Esophagus muscularis mucosa (tissue), 4 donors: ENCODE measurements around the gene MGME1. TPM values are rescaled to one million over a fixed set of nuclear protein-coding genes. Genes with fewer than 3 reads are reported as not detected.
A peak's percentile ranks its signal among the peaks of the same experiment; 100 is the strongest.

Source experiments
- DNase-seq: peaks from one replicate; pipeline ENCODE4 v3.0.0-alpha.2; 2017; ENCODE audit errors: extremely low spot score
- H3K27ac ChIP-seq, 4 donors: fragments of 200-600 bp; sonication (generic); replicated peaks in 1 of 4; 1 replicate in 3 of 4; 2 replicates in 1 of 4; pipeline ENCODE4 v1.5.1; 2016 to 2019; ENCODE audit warnings: mild to moderate bottlenecking in 1 of 4
- H3K27me3 ChIP-seq, 4 donors: fragments of 200-600 bp; sonication (generic); one replicate each; pipeline versions ENCODE4 v1.5.1 to v1.6.0; 2016 to 2019
- H3K36me3 ChIP-seq, 4 donors: fragments of 200-600 bp; sonication (generic); one replicate each; pipeline ENCODE4 v1.5.1; 2016 to 2019
- H3K4me1 ChIP-seq, 4 donors: fragments of 200-600 bp; sonication (generic); one replicate each; pipeline ENCODE4 v1.5.1; 2016 to 2019
- H3K4me3 ChIP-seq, 4 donors: fragments of 200-600 bp; sonication (generic); 1 replicate in 2 of 4; 2 replicates in 2 of 4; pipeline ENCODE4 v1.5.1; 2016 to 2019; ENCODE audit warnings: mild to moderate bottlenecking in 4 of 4, moderate library complexity in 1 of 4
- H3K9me3 ChIP-seq, 4 donors: fragments of 200-600 bp; sonication (generic); 1 replicate in 3 of 4; 2 replicates in 1 of 4; pipeline ENCODE4 v1.5.1; 2016 to 2019
- EP300 ChIP-seq: sonication (generic); formaldehyde crosslinking; IDR thresholded peaks from one replicate; pipeline ENCODE4 v1.6.1; 2017; ENCODE audit warnings: antibody characterized with exemption
- POLR2A ChIP-seq: fragments of 450-650 bp; IDR thresholded peaks from one replicate; pipeline ENCODE4 v1.6.1; 2017; ENCODE audit warnings: antibody characterized with exemption, moderate library complexity, mild to moderate bottlenecking, low read depth
- POLR2AphosphoS5 ChIP-seq, 2 donors: sonication (generic); formaldehyde crosslinking; IDR thresholded peaks; one replicate each; pipeline ENCODE4 v1.6.1; 2017; ENCODE audit warnings: antibody characterized with exemption in 2 of 2
- WGBS: methylation state at CpG from one replicate; pipeline ENCODE4 v1.1.5; 2018; 5-methylcytosine and 5-hydroxymethylcytosine counted together
- intact Hi-C: fragments of 100-400 bp; cut with DNase I; formaldehyde crosslinking; loops from one replicate; pipeline ENCODE4 v1.15.1; 2023
- total RNA-seq, 4 donors: library from RNA; depleted of rRNA; stranded (reverse); fragments of >200 nt; gene quantifications; one replicate each; pipeline versions ENCODE4 v1.1.0 to v1.2.1, GENCODE V29; 2016
- TF ChIP-seq, protein P1 (sequence below), 3 experiments: fragments of 200-600 bp in 2 of 3; fragments of 450-650 bp in 1 of 3; sonication (generic) in 2 of 3; IDR thresholded peaks; one replicate each; pipeline ENCODE4 v1.5.1; 2017 to 2019; ENCODE audit warnings: antibody characterized with exemption in 3 of 3, mild to moderate bottlenecking in 2 of 3, moderate library complexity in 1 of 3

Gene MGME1
- total RNA-seq, 4 donors from 2014 or later = 5.2 to 6.5 (median 6.0) TPM

DNA sequence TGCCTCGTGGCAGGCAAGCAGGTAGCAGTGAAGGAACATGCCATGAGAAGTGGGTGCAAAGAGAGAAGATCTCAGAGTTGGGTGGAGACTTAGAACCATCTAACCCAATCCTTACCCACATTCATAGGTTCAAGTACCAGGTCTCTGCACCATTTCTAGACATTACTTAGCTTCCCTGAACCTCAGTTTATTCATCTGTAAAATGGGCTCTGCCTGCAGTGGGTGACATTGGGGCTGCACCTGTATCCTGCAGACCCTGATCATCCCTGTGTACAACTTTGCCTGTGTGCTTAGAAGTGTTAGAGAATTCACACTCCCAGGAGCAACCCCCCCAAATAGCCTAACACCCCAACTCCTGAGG is 42.9 kb upstream of the MGME1 start:
- Histone ChIP-seq H3K4me1 (peaks cover 5 to 7% (median 6%) of the 10 kb centered on the region in 4 donors), H3K4me3 (no peak overlapping the region), H3K27ac (no peak overlapping the region), H3K36me3 (no peaks in the 10 kb centered on the region), H3K27me3 (no peaks in the 10 kb centered on the region), H3K9me3 (no peaks in the 10 kb centered on the region)
- no peak for DNase-seq
- intact Hi-C loops = no loop called here
- WGBS = no CpG with 5 or more reads among the region's 1 CpG
- TF ChIP-seq, protein P1, sequence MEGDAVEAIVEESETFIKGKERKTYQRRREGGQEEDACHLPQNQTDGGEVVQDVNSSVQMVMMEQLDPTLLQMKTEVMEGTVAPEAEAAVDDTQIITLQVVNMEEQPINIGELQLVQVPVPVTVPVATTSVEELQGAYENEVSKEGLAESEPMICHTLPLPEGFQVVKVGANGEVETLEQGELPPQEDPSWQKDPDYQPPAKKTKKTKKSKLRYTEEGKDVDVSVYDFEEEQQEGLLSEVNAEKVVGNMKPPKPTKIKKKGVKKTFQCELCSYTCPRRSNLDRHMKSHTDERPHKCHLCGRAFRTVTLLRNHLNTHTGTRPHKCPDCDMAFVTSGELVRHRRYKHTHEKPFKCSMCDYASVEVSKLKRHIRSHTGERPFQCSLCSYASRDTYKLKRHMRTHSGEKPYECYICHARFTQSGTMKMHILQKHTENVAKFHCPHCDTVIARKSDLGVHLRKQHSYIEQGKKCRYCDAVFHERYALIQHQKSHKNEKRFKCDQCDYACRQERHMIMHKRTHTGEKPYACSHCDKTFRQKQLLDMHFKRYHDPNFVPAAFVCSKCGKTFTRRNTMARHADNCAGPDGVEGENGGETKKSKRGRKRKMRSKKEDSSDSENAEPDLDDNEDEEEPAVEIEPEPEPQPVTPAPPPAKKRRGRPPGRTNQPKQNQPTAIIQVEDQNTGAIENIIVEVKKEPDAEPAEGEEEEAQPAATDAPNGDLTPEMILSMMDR (IDR thresholded peaks at IDR 0.05) = no peak
- TF ChIP-seq EP300 = no peak
- no peak for TF ChIP-seq POLR2AphosphoS5 (IDR thresholded peaks at IDR 0.05)
- TF ChIP-seq POLR2A = no peak

DNA sequence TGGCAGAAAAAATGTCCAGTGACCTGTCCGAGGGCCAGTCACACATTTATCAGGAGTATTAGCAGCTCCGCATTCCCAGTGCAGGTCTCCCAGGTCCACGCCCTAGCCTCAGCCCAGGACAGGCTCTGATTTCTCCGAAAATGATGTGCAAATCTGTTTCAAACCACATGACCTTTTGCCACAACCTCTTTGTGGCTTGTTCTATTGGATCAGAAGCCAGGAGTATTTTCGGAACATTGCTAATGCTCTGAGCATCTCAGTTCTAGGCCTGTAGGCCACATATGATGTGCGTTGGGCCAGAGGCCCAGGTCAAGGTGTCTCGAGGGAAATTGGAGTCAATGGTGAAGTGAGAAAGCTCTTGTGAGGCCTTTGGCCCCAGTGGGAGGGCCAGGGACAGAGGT is 40.6 kb upstream of the MGME1 start:
- intact Hi-C loops = no loop called here
- WGBS = 75% methylated on average over 7 of the region's 7 CpGs
- no peak for DNase-seq
- Histone ChIP-seq H3K36me3 (no peaks in the 10 kb centered on the region), H3K4me1 (peaks cover 5 to 7% (median 6%) of the 10 kb centered on the region in 4 donors), H3K27me3 (no peaks in the 10 kb centered on the region), H3K9me3 (no peaks in the 10 kb centered on the region), H3K27ac (peak overlapping the region in 2 of 4 donors; percentile 44 to 54), H3K4me3 (no peak overlapping the region)
- TF ChIP-seq, protein P1 (IDR thresholded peaks at IDR 0.05) = no peak
- TF ChIP-seq POLR2AphosphoS5 (IDR thresholded peaks at IDR 0.05) = peak; percentile 14 to 26

DNA sequence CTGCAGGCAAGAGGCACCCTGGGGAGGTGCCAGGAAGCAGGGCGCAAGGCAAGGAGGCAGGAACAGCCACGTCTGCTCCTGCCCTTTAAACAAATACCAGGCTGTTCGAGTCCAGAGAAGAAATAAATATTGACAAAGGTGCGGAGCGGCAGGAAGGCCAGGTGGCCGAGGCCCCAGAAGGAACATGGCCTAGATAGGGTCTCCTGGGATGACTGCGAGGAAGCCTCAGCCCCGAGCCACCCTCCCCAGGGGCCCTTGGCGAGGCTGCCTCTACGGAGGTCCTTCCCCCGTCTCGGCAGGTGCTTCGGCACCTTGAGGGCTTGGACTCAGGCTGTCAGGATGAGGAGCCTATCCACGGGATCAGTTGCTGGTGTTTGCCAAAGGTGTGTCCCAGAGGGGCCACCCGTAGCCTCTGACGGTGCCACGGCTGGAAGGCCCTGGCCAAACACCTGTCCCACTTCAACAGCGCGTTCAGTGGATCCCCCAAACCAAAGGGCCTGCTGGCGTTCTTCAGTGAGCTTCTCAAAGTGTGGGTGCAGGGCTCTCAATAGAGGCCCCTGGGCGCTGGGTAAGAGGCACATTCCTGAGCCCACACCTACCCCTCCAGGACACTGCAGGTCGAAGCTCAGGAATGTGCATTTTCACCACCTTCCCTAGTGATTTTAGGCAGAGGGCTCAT is 40.0 kb upstream of the MGME1 start:
- Histone ChIP-seq H3K27me3 (no peaks in the 10 kb centered on the region), H3K4me3 (no peak overlapping the region), H3K9me3 (no peaks in the 10 kb centered on the region), H3K36me3 (no peaks in the 10 kb centered on the region), H3K27ac (peak overlapping the region in 2 of 4 donors; percentile 44 to 54), H3K4me1 (peaks cover 5 to 7% (median 6%) of the 10 kb centered on the region in 4 donors)
- DNase-seq = no peak
- no peak for TF ChIP-seq POLR2A
- no peak for TF ChIP-seq EP300
- TF ChIP-seq POLR2AphosphoS5 (IDR thresholded peaks at IDR 0.05) = no peak
- TF ChIP-seq, protein P1 (IDR thresholded peaks at IDR 0.05) = no peak
- 94% methylated on average over 18 of the region's 22 CpGs for WGBS
- intact Hi-C loops = no loop called here

DNA sequence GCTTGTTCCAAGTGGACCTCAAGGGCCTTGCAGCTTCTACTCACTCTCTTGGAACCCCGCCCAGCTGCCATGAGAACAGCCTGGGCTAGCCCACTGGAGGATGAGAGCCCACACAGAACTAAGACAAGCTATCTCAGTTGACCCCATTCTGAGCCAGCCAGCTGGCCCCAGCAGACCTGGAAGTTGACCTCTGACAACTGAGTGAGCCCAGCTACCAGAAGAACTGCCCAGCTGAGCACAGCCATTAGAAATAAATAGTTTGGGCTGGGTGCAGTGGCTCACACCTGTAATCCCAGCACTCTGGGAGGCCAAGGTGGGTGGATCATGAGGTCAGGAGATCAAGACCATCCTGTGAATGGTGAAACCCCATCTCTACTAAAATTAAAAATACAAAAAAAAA is 37.3 kb upstream of the MGME1 start:
- H3K4me3 ChIP-seq = no peak overlapping the region
- intact Hi-C loops = no loop called here
- H3K9me3 ChIP-seq = no peaks in the 10 kb centered on the region
- DNase-seq = no peak
- no peaks in the 10 kb centered on the region for H3K36me3 ChIP-seq
- WGBS = no CpG with 5 or more reads among the region's 1 CpG
- no peak for TF ChIP-seq POLR2AphosphoS5 (IDR thresholded peaks at IDR 0.05)
- TF ChIP-seq, protein P1 (IDR thresholded peaks at IDR 0.05) = no peak
- TF ChIP-seq EP300 = no peak
- no peak for TF ChIP-seq POLR2A
- H3K27ac ChIP-seq = no peak overlapping the region
- H3K27me3 ChIP-seq = no peaks in the 10 kb centered on the region
- peaks cover 6 to 22% (median 18%) of the 10 kb centered on the region in 4 donors for H3K4me1 ChIP-seq

DNA sequence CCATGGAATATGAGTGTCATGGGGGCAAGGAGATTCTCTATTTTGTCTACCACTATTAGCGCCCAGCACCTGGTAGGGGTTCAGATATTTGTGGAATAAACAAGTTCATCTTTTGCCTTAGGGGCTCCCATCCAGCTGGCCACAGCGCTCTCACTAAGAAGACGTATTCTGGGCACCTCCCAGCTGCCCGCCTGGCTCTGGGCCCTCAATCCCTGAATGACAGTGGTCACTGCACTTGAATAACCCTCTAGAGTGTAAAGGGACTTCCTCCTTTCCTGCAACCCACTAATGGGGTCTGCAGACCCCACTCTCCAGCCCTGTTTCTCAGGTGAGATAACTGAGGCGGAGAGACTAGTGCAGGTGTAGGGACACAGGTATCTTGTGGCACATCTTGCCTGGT is 36.4 kb upstream of the MGME1 start:
- intact Hi-C loops = no loop called here
- Histone ChIP-seq H3K4me3 (no peak overlapping the region), H3K9me3 (no peaks in the 10 kb centered on the region), H3K27me3 (no peaks in the 10 kb centered on the region), H3K36me3 (no peaks in the 10 kb centered on the region), H3K4me1 (peaks cover 12 to 31% (median 27%) of the 10 kb centered on the region in 4 donors), H3K27ac (no peak overlapping the region)
- TF ChIP-seq POLR2AphosphoS5 (IDR thresholded peaks at IDR 0.05) = no peak
- TF ChIP-seq POLR2A = no peak
- no peak for TF ChIP-seq EP300
- TF ChIP-seq, protein P1 (IDR thresholded peaks at IDR 0.05) = no peak
- DNase-seq = no peak
- WGBS = 89% methylated on average over 5 of the region's 5 CpGs
